DOHH2 (cell line): Measurements from ENCODE around the gene ADGRG1.

Experiments
- CTCF ChIP-seq: fragments of 200-600 bp; sonication (generic); IDR thresholded peaks from one replicate; pipeline ENCODE4 v1.5.1; 2014; ENCODE audit warnings: antibody characterized with exemption, mild to moderate bottlenecking, low read depth, low read length; ENCODE audit not compliant: poor library complexity, severe bottlenecking
- EZH2phosphoT487 ChIP-seq: fragments of 200-600 bp; sonication (generic); IDR thresholded peaks from 2 replicates; pipeline ENCODE4 v1.6.1; 2017; ENCODE audit warnings: borderline replicate concordance, mild to moderate bottlenecking, antibody characterized with exemption, low read length, moderate library complexity, mixed read lengths

- TF ChIP-seq CTCF (no peak), EZH2phosphoT487 (no peak)
These were observed 67.2 kb downstream of the ADGRG1 start for GRCh38 chr16:57695680-57696069.
